Parietal lobe (tissue), 1 donor: Measurements from ENCODE around the gene SMC1B. TPM values are rescaled to one million over a fixed set of nuclear protein-coding genes. Genes with fewer than 3 reads are reported as not detected.

Experiments used
- total RNA-seq: library from RNA; depleted of rRNA; stranded (reverse); fragments of >200 nt; gene quantifications from one replicate; pipeline ENCODE4 v1.2.3, GENCODE V29; 2014

Gene SMC1B
- not detected for total RNA-seq

GRCh38 chr22:45413368-45414211 lies at the start of gene SMC1B, which contains the start of gene RIBC2:
Gene SMC1B (minus strand): TSS chr22:45413599. CDS start chr22:45413567, 32 bp downstream.
Gene RIBC2 (plus strand): TSS chr22:45413693. CDS start chr22:45413887, 194 bp downstream.

GRCh38 chr22:45309422-45310227 lies 103.8 kb downstream of the SMC1B start, which contains the start of gene FAM118A:
Gene FAM118A (plus strand): TSS chr22:45309934. CDS start chr22:45322380, 12,446 bp downstream.

Other genes with a start within 250 kb of the SMC1B start
- gene NUP50, start 249.7 kb downstream of the SMC1B start, total RNA-seq, result 55.1 TPM
- gene KIAA0930, start 172.7 kb downstream of the SMC1B start, total RNA-seq, result 47.0 TPM
- gene UPK3A, start 128.7 kb downstream of the SMC1B start, total RNA-seq, result not detected
- gene FAM118A, start 103.7 kb downstream of the SMC1B start, total RNA-seq, result 57.0 TPM
- gene RIBC2, start 94 bp upstream of the SMC1B start, total RNA-seq, result 1.3 TPM
- 42.3 TPM for gene FBLN1, start 89.3 kb upstream of the SMC1B start, total RNA-seq